Ishikawa (cell line): Measurements from ENCODE around the gene MUC4.
"Not testable (repeated sequence)": the region's sequence is repeated elsewhere in the genome, so short reads cannot be mapped to it uniquely, and the experiment has no call there.

Experiments
- CEBPB ChIP-seq: IDR thresholded peaks from 2 replicates; pipeline ENCODE4 v1.6.1; 2012
- EGR1 ChIP-seq: IDR thresholded peaks from 2 replicates; pipeline ENCODE4 v1.6.1; 2012
- EP300 ChIP-seq: IDR thresholded peaks from 2 replicates; pipeline ENCODE4 v1.6.1; 2012; ENCODE audit warnings: borderline replicate concordance
- TAF1 ChIP-seq: IDR thresholded peaks from 2 replicates; pipeline ENCODE4 v1.6.1; 2012; ENCODE audit warnings: low read depth, mild to moderate bottlenecking
- YY1 ChIP-seq: IDR thresholded peaks from 2 replicates; pipeline ENCODE4 v1.6.1; 2012; ENCODE audit warnings: low read depth
- ZBTB7A ChIP-seq: IDR thresholded peaks from 2 replicates; pipeline ENCODE4 v1.6.1; 2012; ENCODE audit warnings: low read depth
- TF ChIP-seq, protein P1 (sequence below): IDR thresholded peaks from 2 replicates; pipeline ENCODE4 v1.6.1; 2012

DNA sequence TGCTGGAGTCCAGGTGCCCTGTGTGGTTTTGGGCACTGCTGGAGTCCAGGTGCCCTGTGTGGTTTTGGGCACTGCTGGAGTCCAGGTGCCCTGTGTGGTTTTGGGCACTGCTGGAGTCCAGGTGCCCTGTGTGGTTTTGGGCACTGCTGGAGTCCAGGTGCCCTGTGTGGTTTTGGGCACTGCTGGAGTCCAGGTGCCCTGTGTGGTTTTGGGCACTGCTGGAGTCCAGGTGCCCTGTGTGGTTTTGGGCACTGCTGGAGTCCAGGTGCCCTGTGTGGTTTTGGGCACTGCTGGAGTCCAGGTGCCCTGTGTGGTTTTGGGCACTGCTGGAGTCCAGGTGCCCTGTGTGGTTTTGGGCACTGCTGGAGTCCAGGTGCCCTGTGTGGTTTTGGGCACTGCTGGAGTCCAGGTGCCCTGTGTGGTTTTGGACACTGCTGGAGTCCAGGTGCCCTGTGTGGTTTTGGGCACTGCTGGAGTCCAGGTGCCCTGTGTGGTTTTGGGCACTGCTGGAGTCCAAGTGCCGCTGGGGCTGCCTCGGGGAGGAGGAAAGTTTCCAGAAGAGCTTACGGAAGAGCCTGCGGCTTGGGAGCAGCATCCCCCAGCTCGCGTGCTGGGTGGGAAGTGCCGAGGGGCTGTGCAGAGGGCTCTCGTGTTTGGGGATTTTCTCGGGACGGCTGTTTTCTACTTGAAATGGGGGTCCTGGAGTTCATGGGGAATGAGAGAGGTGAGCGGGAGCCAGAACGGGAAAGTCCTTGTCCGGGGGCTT, 12.9 kb upstream of the MUC4 start:
- TF ChIP-seq EP300 = peak; percentile 7; the same call in 1 of the 2 replicates
- TF ChIP-seq EGR1, TAF1, YY1, CEBPB: not testable (repeated sequence)
- TF ChIP-seq, protein P1, sequence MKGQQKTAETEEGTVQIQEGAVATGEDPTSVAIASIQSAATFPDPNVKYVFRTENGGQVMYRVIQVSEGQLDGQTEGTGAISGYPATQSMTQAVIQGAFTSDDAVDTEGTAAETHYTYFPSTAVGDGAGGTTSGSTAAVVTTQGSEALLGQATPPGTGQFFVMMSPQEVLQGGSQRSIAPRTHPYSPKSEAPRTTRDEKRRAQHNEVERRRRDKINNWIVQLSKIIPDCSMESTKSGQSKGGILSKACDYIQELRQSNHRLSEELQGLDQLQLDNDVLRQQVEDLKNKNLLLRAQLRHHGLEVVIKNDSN = not testable (repeated sequence)
- 0 out of 2 replicates have a peak, but pooled peaks have one; percentile 19 for TF ChIP-seq ZBTB7A
